NCI-H345 (cell line): Measurements from ENCODE around the gene THADA.
"Not testable (repeated sequence)": the region's sequence is repeated elsewhere in the genome, so short reads cannot be mapped to it uniquely, and the experiment has no call there.

Source experiments
- DNase-seq: peaks from one replicate; lab custom pipeline; 2025; lab: John Stamatoyannopoulos, UW

The THADA gene

DNA sequence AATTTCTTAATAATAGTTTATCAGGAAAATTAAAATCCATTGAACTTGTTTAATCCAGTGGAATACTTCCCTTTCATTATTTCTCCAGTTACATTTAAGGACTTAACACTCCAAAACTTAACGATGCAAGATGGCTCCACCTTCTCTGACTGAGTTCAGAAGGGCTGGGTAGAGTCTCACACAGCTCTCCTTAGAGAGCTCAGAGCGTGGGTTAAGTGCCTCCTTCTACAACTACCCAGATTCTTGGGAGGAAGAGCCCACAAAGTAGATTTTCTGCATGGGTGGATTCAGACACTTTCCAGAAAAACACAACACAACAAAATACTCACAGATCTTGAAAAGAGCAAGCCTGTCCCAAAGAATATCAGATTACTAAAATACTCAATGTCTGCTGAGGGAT lies 130.6 kb downstream of the THADA start:
- DNase-seq = no peak

DNA sequence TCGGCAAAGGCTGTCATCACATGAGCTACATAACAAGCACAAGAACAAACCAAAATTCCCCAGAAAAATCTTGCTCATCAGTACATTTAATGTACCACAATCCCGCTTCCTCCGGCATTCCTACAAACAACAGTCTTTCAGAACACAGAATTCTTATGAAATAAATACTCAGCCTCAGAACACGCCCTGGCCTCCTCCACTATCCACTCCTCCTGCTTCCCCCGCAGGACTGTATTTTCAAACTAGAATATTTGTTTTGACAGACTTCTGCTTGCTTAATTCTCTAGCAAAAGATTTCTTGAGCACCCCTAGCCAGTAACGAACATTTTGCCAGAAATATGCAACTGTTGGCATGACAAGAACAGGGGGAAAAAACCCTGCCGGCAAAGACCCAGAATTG lies 131.2 kb downstream of the THADA start:
- no peak for DNase-seq

DNA sequence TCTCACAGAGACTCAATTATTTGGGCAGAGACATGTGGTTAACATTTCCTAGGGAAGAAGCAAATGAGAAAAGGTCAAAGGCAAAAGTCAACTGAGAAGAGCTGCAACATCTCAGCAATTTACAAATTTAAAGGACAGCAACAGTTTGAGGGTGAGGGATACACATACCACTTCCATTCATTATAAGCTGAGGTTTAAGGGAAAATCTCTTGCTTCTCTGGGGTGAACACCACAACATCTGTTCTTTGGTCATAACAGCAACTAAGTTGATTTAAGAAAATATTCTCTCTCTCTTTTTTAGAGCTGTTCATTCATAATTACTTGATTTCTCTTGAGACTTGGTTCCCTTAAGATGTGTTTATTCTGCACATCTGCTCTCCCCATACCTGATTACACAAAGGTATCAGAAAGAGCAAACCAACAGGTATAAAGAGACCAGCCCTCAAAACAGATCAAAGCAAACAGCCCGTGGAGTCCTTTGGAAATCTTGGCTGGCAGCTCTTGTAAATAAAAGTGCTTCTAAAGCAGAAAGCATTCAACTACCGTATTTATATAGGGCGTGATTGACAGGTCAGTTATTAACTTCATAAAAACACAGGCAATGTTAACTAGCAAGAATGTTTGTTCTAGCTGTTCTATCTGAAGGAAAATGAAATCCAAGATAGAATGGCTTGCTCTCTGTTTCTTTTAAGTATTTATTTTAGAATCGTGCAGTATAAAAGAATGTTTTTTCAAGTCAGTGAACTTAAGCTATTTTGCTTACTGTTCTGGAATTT lies 132.8 kb downstream of the THADA start:
- peak; percentile 58 for DNase-seq

DNA sequence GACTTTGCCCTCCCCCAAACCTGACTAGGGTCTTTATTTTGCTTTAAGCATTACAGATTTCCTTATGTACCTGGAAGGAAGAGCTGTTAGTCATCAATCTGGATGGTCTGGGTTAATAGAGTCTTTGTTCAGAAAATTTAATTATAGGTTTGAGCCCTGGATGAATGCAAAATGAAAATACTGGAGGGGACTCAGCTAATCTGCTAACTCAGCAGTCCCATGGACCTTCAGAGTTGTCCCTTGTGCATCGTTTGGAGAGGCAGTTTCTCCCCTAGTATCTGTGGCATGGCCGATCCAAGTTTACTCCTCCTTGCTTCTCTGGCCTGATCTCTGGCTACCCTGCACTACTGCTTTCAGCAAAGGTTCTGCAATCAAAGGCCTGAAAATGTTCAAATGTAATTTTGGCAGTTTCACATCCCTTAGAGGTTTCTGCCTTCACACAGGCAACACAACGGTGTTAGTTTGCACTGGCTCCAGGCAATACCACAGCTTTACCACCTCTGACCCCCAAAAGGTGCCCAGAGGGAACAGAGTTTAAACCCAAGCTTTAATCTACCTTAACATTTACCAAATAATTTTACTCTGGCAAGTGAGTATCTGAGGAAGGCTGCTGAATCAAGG lies 134.3 kb downstream of the THADA start:
- DNase-seq = no peak

DNA sequence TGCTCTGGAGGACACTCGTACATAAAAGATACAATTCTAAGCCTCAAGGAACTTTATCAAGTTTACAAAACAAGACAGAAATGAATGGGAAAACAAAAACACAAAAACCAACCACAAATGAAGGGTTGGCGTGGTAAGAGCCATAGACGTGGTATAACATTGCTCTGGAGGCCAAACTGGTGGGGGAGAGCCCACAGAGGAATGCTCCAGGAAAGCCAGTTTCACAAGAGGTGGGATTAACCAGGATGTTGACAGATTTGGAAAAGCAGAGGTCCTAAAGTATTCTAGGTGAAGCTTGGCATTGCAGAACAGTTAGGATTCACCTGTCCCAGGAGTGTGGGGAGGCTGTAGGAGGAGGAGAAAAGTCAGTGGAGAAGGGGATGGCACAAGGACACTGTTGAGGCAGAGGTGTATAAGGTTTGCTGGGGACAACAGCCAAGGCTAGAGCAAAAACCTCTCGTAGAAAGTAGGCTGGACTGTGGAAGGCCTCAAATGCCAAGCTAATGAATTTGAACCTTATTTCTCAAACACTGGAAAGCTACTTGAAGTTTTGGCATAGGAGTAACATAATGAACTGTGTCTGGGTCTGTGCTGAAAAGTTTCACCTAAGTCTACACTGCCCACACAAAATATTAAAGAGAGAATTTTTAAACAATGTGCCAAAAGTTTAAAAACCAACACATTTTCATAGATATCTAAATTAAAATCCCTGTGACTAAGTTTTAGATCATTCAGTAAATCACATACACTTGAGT lies 135.1 kb downstream of the THADA start:
- no peak for DNase-seq

DNA sequence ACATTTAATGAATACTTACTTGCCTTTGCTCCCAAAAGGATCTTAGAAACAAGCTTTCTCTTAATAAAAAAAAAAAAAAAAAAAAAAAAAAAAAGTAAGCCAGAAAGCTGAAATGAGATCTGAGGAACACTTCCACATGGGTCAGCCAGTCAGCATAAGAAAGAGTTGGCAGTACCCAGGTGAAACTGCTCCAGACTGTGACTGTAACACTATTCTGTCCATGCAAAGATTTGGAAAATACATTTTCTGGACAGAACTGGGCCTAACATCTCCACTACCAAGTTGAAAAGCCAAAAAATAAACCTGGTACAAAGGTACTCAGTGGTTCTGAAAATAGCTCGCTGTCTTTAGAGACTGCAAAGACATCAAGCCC lies 135.7 kb downstream of the THADA start:
- DNase-seq = no peak

DNA sequence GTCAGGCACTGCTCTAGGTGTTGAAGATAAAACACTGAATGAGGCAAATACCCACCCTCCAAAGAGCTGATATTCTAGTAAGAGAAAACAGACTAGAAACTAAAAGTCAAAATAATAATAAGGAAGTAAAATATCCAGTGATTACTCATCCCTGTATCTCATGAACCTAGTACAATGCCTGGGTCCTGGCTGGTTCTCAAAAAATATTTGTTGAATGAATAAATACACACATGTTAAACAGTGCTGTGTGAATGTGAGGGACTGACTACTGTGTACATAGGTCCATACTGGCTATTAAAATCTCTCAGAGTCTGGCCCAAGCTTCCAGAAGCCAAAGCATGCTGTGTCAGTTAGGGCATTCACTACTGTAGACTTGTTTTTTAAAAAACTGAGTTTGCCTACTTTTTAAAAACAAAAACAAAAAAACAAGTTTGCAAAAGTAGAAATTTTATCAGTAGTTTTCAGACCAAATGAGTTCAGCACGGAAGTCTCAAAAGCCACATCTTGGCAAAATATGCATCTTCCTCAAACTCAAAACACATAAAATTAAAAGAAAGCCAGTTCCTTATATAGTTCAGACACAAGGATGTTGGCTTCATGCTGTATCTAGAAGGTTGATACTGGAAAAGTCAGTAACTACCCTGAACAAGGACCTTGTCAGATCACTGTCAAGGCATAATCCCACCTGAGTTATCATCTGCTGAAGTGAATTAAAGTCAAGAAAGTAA lies 136.2 kb downstream of the THADA start:
- DNase-seq = no peak

DNA sequence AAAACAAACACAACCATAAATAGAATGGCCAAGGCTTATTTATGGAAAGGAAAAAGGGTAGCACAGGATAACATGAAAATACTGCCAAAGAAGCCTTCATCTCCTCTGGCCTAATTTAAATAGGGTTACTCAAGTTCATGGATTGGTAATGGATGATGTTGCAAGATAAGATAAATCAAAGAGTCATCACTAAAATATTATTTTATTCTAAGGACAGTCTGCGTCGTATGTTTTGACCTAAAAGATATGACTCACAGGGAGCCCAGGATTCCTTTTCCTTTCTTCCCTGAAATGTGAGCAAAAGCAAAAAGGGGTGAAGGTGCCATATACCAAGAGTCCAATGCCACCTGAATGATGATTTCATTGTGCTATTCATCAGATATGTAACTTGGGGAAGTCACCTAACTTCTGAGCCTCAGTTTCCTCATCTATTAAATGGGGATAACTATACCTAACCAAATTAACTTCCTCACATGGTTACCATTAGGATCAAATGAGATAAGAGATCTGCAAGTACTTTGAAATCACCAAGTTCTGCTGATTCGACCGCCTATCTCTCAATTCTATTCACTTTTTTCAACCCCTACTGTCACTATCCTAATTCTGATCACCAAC lies 137.7 kb downstream of the THADA start:
- DNase-seq = no peak

DNA sequence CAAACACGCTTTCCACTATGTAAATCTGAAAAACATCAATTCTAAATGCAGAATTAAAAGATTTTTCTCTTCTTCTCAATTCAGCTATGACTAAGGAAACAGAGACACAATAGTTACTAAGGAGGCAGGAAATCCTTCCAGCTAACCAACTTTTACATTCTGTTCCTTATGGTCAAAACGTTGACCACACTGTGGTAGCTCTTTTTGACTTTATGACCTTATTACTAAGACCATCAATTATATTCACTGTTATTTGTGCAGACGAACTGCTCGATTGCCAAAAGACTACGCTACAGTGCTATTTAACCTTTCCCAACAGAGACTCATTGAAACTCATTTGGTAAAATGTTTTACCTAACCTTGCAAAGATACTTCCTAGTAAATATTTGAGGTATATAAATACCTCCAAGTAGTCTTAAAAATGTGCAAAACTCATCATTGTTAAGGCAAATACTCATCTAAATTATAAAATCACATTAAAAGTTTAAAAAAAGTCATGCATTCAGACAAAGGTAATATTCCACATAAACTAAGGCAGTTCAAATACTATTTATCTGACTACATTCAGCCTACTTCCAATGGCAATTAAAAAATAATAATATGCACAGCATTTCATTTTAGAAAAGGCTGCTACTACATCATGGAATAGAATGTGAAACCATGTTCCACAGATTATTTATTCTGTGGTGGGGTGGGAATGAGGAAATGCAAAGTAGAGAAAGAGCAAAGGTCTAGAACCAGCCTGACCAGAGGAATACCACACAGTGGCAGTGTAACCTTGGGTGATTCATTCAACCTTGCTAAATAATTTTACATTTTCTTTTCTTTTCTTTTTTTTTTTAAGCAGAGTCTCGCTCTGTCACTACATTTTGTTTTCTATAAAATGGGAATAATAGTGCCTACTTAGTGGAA lies 139.9 kb downstream of the THADA start:
- no peak for DNase-seq

DNA sequence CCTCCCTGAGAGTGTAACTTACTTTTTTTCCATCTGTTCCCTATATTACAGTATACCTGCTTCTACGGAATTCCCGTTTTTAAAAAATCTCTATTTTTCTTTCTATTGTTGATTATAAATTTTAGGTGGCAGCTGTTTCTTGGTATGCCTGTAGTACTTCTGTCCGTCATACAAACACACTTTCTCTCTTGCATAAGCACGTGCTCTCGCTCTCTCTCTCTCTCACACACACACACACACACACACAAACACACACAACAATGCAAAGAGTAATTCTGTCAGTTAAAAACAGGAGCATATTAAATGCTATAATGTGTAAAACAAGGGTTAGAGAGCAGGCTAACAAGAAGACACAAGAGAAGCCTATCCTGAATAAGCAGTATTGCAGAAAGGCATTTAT lies 140.5 kb downstream of the THADA start:
- no peak for DNase-seq

DNA sequence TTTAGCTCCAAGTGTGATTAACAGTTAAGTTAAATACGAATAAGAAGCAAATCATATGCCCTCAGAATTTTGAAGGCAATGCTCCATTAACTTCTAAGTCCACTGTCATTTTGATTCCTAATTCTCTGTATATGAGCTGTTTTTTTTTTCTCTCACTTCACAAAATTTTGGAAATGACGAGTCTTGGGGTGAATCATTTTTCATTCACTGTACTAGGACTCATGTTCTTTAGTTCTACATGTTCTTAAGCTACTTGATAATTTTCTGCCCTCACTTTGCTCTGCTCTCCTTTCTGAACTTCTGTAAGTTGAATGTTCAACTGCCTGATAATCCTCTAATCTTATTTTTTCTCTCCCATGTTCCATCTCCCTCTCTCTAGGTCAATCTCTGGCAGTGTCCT lies 141.0 kb downstream of the THADA start:
- no peak for DNase-seq

DNA sequence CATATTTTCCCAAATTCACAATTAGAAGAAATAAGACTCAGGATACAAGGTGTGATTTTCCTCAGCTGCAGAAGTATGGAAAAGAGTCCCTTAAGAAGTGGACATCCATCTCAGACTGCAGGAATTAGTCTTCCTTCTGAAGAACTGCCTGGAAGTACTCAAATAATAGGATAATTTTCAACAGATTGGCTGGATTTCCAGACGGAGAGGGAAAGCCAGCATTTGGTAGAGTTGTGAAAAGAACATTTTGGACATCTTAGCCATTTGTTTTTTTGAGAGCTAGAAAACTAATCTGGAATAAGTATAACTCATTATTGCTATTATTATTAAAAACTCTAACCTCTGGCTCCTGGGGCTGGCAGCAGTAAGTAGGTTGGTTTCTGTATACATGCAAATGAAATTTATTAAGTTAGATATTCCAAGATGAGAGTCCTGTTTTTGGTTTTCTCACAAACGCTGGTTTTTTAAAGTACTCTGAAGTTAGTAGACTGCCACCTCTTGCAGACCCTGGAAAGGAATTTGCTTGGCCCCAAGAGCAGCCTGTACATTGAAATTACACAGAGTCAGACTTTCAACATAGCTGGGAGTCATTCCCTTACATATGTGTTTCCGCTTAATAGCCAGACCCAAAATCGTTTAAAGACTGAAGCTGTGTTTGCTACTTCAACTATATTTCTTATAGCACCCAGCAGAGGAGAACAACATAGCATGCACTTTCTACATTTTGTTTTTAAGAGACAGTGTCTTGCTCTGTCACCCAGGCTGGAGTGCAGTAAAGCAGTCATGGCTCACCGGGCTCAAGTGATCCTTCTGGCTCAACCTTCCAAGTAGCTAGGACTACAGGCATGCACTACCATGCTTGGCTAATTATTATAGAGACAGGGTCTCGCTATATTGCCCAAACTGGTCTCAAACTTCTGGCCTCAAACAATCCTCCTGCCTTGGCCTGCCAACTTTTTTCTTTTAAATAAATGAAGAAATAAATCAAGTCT lies 142.4 kb downstream of the THADA start:
- DNase-seq = no peak

DNA sequence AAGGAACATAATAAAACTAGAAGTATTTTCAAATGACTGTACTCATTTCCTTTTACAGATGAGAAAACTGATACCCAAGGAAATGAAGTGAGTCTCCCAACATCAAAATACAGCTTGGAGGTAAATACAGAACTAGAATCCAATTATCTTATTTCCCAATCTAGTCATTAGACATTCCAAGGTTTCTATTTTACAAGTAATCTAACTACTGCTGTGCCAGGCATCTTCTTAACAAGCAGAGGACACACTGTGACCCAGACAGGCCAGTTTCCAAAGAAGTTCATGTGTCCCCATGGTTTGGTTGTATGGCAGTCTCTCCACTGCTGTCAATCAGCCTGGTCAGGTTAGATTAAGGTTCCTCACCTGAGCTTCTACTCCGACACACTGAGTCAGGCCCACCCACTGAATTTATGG lies 143.5 kb downstream of the THADA start:
- DNase-seq = no peak

DNA sequence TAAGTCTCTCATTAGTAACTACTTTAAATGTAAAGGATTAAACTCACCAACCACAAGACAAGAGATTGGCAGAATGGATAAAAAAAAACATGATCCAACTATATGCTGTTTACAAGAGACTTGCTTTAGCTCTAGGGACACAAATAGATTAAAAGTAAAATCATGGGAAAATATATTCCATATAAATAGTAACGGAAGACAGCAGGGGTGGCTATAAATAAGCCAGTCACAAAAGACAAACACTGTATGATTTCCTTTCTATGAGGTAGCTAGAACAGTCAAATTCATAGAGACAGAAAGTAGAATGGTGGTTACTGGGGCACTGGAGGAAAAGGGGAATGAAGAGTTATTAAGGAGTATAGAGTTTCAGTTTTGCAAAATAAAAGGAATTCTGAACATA lies 145.2 kb downstream of the THADA start:
- DNase-seq = no peak

DNA sequence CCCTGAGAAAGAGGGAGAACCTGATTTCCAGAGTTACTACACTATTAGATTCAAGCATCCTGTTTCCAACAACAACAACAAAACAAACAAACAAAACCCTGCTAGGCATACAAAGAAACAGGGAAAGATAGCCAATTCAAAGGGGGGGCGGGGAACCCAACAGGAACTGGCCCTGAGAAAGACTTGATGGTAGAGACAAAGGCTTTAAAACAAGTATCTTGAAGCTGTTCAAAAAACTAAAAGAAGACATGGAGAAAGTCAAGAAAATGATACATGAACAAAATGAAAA lies 147.1 kb downstream of the THADA start:
- DNase-seq = no peak

DNA sequence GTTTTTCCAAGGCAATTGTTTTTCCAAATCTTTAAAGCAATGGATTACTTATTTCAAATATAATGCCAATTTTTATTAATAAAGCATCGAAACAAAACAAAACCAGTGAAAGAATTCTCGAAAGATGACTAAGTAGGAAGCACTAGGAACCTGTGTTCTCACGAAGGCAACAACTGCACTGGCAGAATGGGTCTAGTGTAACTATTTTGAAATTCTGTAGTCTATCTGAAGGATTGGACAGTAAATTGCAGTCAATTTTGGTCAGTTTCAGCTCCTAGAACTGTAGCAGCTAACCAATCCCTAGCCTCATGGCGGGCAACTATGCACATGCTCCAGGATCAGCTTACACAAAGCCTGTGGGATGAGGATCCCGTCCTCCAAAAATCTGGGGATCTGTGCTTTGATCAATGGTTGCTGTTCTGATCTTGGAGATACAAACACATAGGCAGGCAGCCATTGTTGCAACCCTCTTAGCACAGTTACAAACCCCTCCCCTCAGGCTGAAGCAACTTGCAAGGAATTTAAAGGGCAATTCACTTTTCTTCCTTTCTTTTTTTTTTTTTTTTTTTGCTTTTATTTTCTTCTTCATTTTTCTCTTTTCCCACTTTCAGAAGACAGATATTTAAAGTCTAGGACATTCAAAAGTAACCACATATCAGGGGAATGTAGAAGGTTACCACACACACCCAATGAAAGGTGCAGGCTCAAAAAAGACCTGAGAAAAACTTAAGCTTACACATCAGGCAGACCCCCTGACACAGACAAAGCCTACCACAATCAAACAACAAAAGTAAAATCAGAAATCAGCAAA lies 147.6 kb downstream of the THADA start:
- DNase-seq = no peak

DNA sequence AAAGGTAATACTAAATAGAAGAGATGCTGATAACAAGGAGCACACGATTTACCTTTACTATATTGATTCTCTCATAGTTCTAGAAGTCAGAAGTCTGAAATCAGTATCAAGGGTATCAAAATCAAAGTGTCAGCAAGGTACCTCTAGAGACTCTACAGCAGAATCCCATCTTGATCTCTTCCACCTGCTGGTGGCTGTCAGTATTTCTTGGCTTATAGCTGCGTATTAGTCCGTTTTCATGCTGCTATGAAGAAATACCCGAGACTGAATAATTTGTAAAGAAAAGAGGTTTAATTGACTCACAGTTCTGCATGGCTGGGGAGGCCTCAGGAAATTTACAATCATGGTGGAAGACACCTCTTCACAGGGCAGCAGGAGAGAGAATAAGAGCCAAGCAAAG lies 149.1 kb downstream of the THADA start:
- DNase-seq = not testable (repeated sequence)

DNA sequence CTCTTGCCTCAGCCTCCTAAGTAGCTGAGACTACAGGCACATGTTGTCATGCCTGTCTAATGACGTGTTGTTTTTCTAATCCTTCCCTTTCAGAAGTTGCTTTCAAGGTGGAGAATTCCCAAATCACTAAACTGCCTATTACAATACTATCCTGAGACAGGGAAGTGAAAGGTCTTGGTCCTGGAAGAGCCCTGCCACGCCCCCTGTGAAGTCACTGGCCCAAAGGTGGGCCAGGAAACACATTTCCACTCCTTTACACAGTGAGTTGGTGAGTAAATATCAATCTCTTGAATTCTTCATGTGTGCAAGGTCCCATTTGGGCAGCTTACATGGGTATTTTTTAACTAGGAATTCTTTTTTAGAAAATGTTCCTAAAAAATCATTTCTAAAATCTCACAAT lies 150.1 kb downstream of the THADA start:
- no peak for DNase-seq

DNA sequence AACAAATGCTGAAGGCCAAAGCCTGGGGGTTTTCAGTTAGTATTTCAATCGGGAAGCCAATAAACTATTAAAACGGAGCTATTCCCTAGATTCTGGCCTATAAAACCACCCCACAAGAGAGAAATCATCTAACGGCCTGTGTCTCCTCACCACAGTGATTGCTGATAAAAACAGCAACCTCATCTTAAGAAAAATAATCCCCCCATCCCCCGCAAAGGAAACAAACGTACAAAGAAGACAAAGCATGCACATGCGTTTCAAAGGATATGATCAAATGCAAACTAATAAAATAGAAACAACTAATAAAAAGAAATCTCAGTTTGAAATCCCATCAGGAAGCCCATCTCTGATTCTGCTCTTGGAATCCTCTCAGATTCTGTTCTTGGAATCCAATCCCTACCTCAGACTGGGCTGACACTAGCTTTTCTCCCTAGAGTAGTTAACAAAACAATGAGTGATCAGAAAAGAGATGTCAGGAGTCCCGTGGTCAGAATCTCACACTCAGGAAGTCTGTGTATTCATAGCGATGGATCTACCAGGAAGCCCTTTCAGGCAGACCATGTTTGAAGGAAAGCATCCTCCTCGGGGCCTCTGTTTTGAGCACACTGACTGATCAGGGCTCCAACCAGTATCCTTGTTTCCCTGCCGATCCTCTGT lies 150.7 kb downstream of the THADA start:
- no peak for DNase-seq
